Stimulated activated CD4-positive, alpha-beta T cell treated with anti-CD3 and anti-CD28 coated beads, Interleukin-4, amount 100 ng/mL, for 1 hour (primary cell): ENCODE data around the gene SELENON.
A peak's percentile ranks its signal among the peaks of the same experiment; 100 is the strongest.

Source experiments
- DNase-seq: peaks from one replicate; pipeline ENCODE4 v3.0.0-alpha.2; 2020

The SELENON gene

DNA sequence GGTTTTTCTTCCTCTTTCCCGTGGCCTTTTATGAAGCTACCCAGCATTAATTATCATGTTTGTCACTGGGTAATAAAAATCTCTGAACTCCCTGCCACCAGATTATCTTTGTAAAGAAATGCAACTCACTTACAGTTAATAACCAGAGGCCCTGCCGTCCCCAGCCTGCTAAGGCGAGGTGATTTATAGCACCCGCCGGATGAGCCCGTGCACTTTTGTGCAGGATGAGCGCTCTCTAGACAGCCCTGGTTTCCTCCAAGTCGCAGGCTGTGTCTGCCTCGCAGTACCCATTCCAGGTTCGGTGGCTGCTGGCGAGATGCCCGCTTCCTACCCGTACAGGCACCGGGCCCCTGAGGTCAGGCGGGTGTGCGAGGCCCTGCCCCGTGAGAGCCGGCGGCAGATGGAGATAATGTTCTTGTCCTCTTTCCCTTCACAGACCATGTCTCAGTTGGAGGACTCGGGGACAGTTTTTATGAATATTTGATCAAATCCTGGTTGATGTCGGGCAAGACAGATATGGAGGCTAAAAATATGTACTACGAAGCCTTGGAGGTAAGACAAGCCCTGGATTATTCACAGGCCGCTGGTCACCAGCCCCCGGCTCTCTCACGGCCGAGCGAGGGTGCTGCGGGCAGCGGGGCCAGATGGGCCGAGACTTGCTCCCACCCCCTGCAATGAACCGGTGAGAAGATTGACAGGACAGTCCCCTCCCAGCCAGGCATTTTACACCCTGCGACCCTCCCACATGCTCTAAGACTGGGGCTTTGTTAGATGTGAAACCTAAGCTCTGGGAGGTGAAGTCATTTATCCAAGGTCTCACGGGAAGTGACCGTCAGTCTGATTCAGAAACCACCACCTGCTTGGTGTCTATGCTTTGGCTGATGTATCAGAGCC is 28.5 kb upstream of the SELENON start:
- peak; percentile 40 for DNase-seq

DNA sequence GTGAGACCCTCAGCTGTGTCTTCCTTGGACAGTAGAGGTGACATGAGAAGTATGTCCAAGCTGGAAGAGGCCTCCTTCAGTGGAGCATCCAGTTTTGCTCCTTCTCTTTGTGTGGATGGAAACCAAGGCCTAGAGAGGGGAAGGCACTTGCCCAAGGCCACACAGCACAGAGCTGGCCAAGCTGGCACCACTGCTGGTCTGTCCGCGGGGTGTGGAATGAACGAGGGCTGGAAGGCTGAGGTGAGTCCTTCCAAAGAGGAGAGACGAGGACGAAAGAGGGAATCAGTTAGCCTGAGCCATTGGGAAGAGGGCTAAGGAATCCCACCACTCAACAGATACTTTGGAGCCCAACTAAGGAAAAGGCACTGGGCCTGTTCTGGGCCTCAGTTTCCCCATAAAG is 27.8 kb upstream of the SELENON start:
- DNase-seq: no peak

DNA sequence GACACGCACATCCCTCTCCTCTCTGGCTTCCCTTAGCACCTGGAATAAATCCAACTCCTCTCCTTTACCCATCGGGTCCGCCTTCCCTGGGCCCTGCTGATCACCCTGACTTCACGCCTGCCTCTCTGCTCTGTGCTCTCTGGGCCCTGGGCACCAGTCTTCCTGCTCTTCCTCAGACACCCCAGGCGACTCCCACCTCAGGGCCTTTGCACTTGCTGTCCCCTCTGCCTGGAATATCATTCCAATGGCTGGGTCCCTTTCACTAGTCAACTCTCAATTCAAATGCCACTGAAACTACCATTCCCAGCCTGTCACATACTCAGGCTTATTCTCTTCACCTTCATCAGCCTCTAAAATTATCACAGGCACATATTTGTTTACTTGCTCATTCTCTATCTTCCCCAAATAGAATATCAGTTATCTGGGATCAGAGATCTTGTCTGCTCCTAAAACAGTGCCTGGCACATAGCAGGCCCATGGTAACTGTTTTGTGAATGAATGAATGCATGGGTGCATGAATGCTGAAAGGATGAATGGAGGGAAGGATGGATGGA is 27.2 kb upstream of the SELENON start:
- DNase-seq: no peak

DNA sequence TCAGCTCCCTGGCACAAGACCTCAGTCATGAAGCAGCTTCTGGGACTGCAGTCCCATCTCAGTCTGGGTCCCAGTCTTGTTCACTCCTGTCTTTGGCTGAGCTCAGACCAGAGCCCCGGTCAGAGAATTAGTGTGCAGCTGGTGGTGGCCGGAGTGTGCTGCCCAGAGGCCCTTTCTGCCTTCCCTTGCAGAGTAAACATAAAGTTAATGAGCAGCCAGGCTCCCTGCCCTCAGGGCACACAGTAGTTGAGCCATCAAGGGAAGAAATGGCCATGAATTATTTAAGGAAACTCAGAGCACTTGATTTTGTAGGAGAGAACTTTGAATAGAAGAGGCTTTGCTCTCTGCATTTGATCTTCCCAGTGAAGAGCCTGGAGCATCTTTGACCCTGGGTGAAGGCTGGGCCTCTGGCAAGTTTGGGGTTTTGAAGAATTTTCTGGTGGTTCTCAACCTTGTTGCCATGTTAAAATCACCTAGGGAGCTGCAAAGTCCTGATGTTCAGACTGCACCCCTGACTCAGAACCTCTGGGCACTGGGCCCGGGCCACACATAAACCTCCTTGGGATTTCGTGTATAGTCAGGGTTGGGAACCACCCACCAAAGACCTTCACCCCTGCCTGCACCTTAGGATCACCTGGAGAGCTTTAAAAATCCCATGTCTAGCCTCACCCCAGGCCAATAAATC is 26.4 kb upstream of the SELENON start:
- no peak for DNase-seq

DNA sequence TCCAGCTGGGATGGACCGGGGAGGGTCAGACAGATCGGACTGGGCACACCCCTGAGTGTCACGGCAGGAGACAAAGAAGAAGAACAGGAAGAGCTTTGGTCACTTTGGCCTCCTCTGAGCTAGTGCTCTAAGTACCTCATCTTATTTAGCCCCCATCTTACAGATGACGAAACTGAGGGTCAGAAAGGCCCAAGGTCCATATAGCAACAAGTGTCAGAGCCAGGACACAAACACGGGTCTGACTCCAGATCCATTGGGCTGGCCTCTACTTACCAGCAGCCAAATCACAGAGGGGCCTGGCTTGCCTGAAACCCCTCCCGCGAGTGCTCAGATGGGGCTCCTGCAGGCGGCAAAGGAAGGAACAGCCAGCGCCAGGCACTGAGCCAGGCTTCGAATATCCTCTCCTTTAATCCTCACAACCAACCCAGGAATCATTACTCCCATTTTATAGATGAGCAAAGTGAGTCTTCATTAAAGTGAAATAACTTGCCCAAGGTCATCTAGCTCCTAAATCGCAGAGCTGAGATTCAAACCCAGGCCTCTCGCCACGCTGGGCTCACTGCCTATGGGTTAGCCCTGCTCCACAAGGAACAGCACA is 25.7 kb upstream of the SELENON start:
- no peak for DNase-seq

DNA sequence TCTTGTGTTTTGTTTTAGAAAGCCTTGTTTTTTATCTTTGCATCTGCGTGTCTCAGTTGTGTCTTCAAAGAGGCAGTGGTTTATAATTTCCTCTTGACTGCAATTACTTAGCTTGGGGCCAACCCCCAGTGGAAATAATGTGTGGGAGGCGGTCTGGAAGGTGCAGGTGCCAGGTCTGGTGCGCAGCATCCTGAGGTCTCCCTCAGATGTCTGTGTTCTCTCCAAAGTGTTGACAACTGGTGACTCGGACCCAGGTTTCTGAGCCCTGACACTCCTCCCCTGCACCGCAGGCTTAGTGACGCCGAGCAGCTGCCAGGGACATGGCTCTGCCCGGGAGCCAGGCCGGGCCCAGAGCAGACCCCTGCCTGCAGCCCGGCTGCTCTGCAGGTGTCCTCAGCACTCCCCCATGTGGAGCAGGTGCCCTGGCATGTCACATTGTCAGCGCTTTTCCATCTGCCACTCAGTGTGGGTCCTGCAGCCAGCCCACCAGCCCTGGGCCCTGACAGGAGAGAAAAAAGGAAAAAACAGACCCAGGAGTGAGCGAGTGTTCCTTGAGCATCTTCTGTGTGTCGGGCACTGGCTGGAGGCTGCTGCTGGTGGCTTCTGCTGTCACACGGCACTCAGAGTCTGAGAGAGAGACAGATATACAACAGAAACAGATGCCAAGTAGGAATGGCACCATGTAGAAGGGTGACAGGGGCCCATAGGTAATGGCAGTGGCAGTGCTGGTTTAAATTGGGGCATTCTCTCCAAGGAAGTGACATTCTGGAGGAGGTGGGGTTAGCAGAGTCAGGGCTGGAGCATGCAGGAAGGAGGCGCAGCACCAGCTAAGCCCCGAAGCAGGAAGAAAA is 24.8 kb upstream of the SELENON start:
- peak; percentile 73 for DNase-seq

DNA sequence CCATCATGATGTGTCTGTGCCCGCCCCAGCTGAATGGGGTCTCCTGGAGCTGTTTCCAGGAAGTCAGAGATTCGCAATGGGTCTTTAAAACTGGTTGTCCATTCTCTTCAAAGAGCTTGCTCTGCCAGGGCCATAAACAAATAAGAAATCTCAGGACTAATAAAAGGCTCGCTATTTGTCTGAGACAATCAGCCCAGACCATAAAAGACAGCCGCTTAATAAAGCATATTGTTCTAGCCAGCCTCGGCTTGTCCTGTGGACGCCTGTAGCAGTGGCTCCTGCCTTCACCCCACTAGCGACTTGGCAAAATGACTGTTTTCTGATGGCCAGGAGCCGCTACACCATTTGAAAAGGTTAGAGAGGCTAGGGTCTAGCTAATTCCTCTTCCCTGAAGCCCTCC is 20.6 kb upstream of the SELENON start:
- no peak for DNase-seq

DNA sequence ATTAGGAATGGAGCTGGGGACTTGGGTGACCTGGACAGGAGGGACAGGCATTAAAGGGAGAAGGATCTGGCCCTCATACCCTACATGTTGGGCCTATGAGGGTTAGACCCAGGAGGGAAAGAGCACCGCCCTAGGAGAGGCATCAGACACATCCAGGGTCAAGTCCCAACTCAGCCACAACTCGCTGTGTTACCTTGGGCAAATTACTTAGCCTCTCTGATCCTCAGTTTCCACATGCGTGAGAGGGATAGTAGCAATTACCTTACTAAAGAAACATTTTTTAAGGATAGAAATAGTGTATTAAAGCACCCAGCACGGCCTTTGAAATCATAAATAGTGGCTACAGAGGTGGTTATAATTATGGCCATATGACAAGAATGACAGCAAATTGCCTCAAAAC is 20.1 kb upstream of the SELENON start:
- no peak for DNase-seq

DNA sequence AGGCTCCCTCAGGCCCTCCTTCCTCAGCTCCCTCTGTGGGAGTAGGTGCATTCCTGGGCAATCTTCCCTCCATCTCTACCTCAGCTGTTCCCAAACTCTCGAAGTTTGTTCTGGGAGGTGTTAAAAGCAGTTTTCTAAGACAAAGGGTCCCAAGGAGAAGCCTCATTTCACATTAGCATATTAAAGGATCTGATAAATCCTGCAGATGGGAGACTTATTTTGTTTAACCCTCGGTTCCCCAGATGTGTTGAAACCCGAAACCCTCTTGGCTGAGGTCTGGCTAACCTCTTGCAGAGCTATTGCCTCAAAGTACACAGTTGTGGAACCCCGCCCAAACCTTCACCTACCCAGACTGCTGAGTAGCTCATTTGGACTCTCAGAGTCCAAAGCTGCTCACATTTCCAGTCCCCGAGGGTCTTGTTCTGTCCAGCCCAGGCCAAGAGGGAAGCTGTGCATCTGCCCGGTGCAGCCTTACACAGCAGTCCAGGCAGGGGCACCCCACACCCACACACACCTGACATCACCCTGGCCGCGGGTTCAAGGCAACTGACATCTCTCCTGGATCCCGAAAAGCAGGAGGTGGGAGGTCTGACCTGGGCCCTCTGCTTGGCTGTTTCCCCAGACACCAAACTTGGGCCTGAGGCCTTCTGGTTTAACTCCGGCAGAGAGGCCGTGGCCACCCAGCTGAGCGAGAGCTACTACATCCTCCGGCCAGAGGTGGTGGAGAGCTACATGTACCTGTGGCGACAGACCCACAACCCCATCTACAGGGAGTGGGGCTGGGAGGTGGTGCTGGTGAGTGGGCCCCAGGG is 19.5 kb upstream of the SELENON start:
- DNase-seq: no peak

DNA sequence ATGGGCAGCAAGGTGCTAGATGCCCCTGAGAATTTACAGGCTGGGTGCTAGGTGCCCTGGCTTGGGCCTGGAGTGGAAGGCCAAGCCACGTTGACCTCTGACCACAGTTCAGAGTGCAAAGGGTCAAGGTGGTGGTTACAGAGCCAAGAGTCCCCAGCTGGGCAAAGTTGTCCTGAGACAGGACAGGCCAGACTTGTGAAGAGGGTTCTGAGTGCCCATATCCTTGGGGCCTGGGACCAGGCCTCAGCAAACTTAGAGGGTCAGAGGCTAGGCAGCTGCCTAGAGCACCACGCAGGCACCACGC is 18.9 kb upstream of the SELENON start:
- DNase-seq: no peak

DNA sequence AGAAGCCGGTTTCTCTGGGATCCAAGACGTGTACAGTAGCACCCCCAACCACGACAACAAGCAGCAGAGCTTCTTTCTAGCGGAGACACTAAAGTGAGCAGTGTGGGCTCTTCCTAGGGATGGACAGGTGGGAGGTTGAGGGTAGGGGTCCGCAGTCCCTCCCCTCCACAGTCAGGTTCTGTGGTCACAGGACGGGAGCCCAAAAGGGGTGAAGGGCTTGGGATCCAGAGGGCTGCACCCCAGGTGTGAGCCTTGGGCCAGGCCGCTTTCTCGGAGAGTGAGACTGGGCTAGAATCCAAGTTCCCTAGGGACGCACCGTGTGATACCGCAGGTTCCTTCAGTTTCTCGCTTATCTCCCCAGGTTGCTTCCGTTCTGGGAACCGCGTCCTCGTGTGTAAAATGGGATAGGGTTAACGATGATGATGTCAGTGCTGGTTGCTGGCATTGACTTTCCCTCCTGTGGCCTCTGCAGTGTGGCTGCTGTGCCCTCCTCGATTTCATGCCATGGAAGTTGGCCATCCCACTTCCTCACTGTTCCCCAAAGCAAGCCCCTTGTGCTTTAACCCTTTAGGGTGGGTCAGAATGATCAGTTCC is 17.3 kb upstream of the SELENON start:
- no peak for DNase-seq

DNA sequence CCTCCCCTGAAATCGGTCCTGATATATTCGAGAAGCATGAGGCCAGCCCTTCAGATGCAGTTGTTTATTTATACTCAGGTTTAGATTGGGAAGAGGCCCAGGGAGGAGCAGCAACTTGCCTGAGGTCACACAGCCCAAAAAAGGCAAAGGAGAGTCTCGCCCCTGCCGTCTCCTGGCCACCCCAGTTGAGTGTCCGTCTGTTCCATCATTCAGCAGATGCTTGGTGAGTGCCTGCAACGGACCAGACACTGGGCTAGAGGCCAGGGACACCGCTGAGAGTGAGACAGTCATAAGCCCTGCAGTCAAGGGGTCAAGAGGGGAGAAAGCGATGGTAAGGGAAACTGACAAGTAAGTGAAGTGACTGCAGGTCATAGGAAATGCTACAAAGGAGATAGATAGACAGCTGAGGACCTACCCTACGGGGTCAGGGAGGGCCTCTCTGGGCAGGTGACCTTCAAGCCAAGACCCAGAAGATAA is 15.4 kb upstream of the SELENON start:
- DNase-seq: no peak

DNA sequence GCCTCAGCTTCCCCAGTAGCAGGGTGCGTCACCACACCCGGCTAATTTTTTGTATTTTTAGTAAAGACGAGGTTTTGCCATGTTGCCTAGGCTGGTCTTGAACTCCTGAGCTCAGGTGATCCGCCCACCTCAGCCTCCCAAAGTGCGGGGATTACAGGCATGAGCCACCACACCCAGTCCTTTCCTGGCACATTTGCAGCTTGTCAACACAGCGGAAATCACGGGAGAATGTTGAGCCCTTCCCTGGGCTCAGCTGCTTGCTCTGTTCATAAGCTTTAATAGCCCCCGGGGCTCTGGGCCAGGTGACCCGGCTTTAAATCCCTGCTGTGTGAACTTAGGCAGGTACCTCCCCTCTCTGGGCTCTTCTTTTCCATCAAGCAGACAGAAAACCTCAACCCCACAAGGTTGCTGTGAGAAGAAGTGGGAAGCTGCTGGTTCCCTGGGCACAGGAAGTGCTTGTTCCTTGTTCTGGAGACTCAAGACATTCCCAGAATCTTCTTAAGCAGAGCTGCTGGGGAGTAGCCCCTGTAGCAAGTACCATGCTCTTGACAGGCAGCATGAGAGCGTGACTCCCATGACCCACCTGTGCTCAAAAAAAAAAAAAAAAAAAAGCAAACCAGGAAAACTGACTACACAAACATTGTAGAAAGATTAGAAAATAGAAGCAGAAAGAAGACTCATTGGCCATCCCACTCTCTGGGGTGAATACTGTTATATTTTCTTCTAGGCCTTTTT is 14.5 kb upstream of the SELENON start:
- DNase-seq: no peak

DNA sequence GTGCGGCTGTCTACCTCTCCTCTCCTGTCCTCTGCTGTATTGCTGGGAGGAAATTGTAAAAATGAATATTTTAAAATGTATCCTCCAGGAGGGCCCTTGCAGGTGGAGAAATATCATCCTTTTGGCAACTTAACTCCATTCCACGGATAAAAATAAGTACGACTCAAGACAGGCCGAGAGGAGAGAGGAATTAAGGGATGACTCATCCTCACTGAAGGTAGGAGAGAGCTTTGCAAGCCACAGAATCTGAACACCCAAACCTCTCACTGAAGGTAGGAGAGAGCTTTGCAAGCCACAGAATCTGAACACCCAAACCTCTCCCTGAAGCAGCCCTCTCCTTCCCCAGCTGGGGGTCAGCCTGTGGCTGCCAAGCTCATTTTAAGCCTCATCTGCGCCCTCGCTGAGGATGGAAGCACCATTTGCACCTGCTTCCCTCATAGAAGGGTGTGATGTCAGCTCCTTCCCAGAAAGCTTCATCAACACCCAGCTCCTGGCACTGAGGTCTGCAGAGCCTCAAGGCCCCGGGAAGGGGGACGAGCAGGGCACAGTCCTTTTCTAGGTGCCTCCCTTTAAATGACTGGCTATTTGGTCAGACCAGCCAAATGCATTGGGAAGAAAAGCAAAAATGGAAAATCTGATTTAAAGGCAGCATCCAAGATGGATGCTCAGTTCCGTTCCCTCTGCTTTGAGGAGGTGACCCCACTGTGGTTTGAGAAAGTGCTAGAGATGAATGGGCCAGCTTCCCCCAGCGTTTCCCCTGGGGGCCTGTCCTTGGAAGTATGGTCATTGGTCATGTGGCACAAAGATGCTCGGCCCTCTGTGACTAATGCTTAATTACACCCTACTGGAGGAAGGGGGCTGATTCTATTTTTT is 12.9 kb upstream of the SELENON start:
- DNase-seq: no peak

DNA sequence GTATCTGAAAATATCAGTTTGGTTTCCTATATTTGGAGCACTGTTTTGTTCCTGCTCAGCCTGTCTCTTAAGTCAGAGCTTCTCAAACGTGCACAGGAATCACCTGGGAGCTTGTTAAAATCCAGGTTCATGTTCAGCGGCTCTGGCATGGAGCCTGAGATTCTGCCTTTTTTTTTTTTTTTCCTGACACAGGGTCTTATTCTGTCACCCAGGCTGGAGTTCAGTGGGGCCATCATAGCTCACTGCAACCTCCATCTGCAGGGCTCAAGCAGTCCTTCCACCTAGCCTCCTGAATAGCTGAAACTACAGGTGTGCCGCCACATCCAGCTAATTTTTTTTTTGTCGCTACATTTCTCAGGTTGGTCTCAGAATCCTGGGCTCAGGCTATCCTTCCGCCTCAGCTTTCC is 12.2 kb upstream of the SELENON start:
- no peak for DNase-seq

DNA sequence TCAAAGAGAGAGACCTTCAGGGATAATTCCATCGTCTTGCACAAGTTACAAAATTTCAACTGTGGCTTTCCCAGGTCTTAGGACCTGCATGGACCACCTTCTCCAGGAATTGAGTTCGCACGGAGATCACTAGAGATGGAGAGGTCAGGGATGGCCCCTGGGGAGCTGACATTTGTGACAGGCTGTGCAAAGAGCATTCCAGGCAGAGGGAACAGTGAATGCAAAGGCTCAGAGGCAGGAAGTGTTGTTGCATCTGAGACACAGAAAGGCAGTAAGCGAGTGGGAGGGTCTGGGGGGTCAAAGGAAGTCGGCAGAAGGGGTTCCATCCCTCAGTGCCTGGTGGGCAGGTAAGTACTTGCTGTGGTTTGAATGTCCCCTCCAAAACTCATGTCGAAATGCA is 9.5 kb upstream of the SELENON start:
- no peak for DNase-seq

DNA sequence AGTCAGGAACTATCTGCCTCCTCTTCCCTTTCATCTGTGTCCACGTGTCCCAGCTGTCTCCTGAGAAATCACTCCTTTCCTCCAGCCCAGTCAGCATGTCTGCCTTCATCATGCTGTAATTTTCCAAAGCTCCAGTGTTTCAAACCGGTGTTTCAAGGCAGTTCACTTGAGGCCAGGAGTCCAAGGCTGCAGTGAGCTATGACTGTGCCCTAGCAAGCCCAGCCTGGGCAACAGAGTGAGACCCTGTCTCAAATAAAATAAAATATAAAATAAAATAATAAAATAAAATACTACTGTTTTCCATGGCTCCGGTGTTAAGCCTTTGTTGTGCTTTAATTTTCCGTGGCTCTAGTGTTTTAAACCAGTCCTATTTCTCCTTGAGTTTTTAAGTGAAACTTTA is 7.9 kb upstream of the SELENON start:
- DNase-seq: no peak

DNA sequence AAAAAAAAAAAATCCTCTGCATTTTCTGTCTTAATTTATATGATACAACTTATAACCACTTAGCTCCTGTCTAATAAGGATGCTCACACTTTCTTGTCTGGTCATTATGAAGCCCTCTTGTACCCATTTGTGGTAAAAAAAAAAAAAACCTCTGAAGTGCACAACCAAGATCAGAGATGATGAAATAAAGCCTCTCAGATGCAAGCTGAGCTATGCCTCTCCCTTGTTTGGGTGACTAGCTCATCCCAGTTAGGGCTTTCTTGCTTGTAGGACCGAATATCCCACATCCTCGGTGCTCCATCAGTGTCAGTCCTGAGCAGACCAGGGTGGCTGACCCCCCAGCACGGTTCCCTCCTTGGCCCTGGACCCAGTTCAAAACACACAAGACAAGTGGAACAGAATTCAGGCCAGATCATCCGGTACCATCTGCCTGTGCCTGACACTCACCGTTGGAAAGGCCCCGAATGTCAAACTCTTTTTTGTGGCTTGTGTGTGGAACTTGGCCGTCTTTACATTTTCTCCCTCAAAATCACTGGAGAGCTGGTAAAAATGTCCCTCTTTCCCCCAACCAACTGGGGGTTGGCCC is 6.3 kb upstream of the SELENON start:
- no peak for DNase-seq

DNA sequence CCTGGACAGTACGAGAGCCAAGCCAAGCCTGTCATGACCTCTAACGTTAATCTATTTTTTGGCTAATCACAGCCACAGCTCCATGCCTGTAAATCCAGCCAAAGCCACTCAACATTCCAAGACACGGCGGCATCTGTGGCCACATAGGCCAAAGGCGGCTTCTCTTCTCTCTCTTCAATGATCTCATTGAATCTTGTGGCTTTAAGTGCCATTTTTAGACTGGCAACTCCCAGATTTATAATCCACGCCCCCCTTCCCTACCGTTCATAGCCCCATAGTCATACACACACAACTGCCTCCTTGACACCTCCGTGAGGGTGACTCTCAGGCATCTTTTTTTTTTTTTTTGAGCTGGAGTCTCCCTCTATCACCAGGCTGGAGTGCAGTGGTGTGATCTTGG is 5.7 kb upstream of the SELENON start:
- DNase-seq: no peak
